GM23338 (cell line): ENCODE results near the gene KLC4. TPM values are rescaled to one million over a fixed set of nuclear protein-coding genes. Genes with fewer than 3 reads are reported as not detected.

Source experiments
- ATAC-seq: fragments of 200-7000 bp; cut with Tn5 transposase; 3 replicates; pipeline ENCODE4 v1.9.1; 2020
- DNase-seq: peaks from one replicate; pipeline ENCODE4 v3.0.0-alpha.2; 2015; ENCODE audit warnings: low spot score
- H2AFZ ChIP-seq: fragments of 200-600 bp; sonication (generic); 2 replicates; pipeline ENCODE4 v1.8.0; 2016; ENCODE audit warnings: antibody characterized with exemption, mild to moderate bottlenecking, moderate library complexity
- H3F3A ChIP-seq: fragments of 200-600 bp; sonication (generic); replicated peaks from 2 replicates; pipeline ENCODE4 v1.8.0; 2017; ENCODE audit warnings: antibody characterized with exemption, mixed run types, low read depth
- H3K27ac ChIP-seq: fragments of 200-600 bp; sonication (generic); 2 replicates; pipeline ENCODE4 v1.6.1; 2016; ENCODE audit warnings: low read depth
- H3K27me3 ChIP-seq: fragments of 200-600 bp; sonication (generic); 2 replicates; pipeline ENCODE4 v1.8.0; 2016; ENCODE audit warnings: mild to moderate bottlenecking, mixed run types, moderate library complexity; ENCODE audit not compliant: insufficient read depth
- H3K36me3 ChIP-seq: fragments of 200-600 bp; sonication (generic); 2 replicates; pipeline ENCODE4 v1.8.0; 2016; ENCODE audit warnings: mild to moderate bottlenecking; ENCODE audit not compliant: insufficient read depth
- H3K4me1 ChIP-seq: fragments of 200-600 bp; sonication (generic); 2 replicates; pipeline ENCODE4 v1.8.0; 2016; ENCODE audit warnings: mild to moderate bottlenecking, moderate library complexity; ENCODE audit not compliant: insufficient read depth
- H3K4me2 ChIP-seq: fragments of 200-600 bp; sonication (generic); 2 replicates; pipeline ENCODE4 v1.7.1; 2017; ENCODE audit warnings: mixed run types
- H3K4me3 ChIP-seq: fragments of 200-600 bp; sonication (generic); 2 replicates; pipeline ENCODE4 v1.6.1; 2016; ENCODE audit warnings: mixed run types
- H3K79me2 ChIP-seq: fragments of 200-600 bp; sonication (generic); replicated peaks from 2 replicates; pipeline ENCODE4 v1.8.0; 2017; ENCODE audit warnings: mild to moderate bottlenecking; ENCODE audit not compliant: insufficient read depth
- H3K9me2 ChIP-seq: fragments of 200-600 bp; sonication (generic); 2 replicates; pipeline ENCODE4 v1.8.0; 2017; ENCODE audit not compliant: insufficient read depth
- H4K20me1 ChIP-seq: fragments of 200-600 bp; sonication (generic); replicated peaks from 2 replicates; pipeline ENCODE4 v1.8.0; 2017; ENCODE audit warnings: mild to moderate bottlenecking; ENCODE audit not compliant: insufficient read depth
- H3K27ac Mint-ChIP-seq: 2 replicates; pipeline ENCODE4 v1.8.0; 2020; ENCODE audit warnings: inconsistent platforms, mild to moderate bottlenecking, moderate library complexity, mixed read lengths
- H3K27me3 Mint-ChIP-seq: 3 replicates; pipeline ENCODE4 v1.8.0; 2022; ENCODE audit warnings: low read depth, mild to moderate bottlenecking, moderate library complexity, mixed read lengths, inconsistent platforms; ENCODE audit not compliant: insufficient read depth, poor library complexity
- H3K36me3 Mint-ChIP-seq: 3 replicates; pipeline ENCODE4 v1.8.0; 2021; ENCODE audit warnings: low read depth, mild to moderate bottlenecking, inconsistent platforms, moderate library complexity, mixed read lengths
- H3K4me1 Mint-ChIP-seq: 3 replicates; pipeline ENCODE4 v1.8.0; 2020; ENCODE audit warnings: mild to moderate bottlenecking, inconsistent platforms, mixed read lengths
- H3K4me3 Mint-ChIP-seq: 3 replicates; pipeline ENCODE4 v1.8.0; 2021; ENCODE audit warnings: moderate library complexity, mild to moderate bottlenecking, inconsistent platforms, mixed read lengths
- H3K9me3 Mint-ChIP-seq: 3 replicates; pipeline ENCODE4 v1.8.0; 2020; ENCODE audit warnings: moderate library complexity, mild to moderate bottlenecking, inconsistent platforms, mixed read lengths
- EZH2 ChIP-seq: fragments of 200-600 bp; sonication (generic); IDR thresholded peaks from one replicate; pipeline ENCODE4 v1.8.0; 2017; ENCODE audit warnings: antibody characterized with exemption, mild to moderate bottlenecking, low read depth; ENCODE audit not compliant: unreplicated experiment
- JUNB ChIP-seq: IDR thresholded peaks from one replicate; pipeline ENCODE4 v1.6.1; 2016; ENCODE audit warnings: antibody characterized with exemption; ENCODE audit not compliant: unreplicated experiment
- NANOG ChIP-seq: IDR thresholded peaks from 2 replicates; pipeline ENCODE4 v1.6.1; 2016; ENCODE audit warnings: antibody characterized with exemption, borderline replicate concordance
- POLR2AphosphoS5 ChIP-seq: IDR thresholded peaks from 2 replicates; pipeline ENCODE4 v1.6.1; 2016; ENCODE audit warnings: antibody characterized with exemption, low read depth
- ZNF462 ChIP-seq: fragments of 250-450 bp; sonication (Bioruptor Pico); IDR thresholded peaks from 2 replicates; pipeline ENCODE4 v1.5.0; 2020; ENCODE audit warnings: mild to moderate bottlenecking, moderate library complexity
- polyA plus RNA-seq: library from polyadenylated mRNA; unstranded; fragments of >200 nt; fragmentation: Nextera tagmentation; extraction: Ambion mirVana; gene quantifications from 2 replicates; pipeline ENCODE4 v1.2.1, GENCODE V29; 2016
- total RNA-seq: library from RNA; depleted of rRNA; stranded (reverse); fragments of >200 nt; shearing (Covaris generic); gene quantifications from 2 replicates; pipeline ENCODE4 v1.2.3, GENCODE V29; 2014
- TF ChIP-seq, protein P1 (sequence below): IDR thresholded peaks from one replicate; pipeline ENCODE4 v1.6.1; 2018; ENCODE audit warnings: antibody characterized with exemption; ENCODE audit not compliant: unreplicated experiment

The KLC4 gene
- total and polyA plus RNA-seq, 2 experiments from 2014 or later = 14.9 to 17.4 TPM

GRCh38 chr6:43089467-43089866, 30.0 kb downstream of the KLC4 start:
- H3K4me1 Mint-ChIP-seq = peaks cover 62% of the 10 kb centered on the region
- no peaks in the 10 kb centered on the region for H3K9me2 ChIP-seq
- H3K9me3 Mint-ChIP-seq = no peaks in the 10 kb centered on the region
- peak overlapping the region; percentile 70 for H3K4me2 ChIP-seq
- H3K27me3 ChIP-seq = no peaks in the 10 kb centered on the region
- H3K27ac ChIP-seq = peak overlapping the region; percentile 93
- TF ChIP-seq, protein P1, sequence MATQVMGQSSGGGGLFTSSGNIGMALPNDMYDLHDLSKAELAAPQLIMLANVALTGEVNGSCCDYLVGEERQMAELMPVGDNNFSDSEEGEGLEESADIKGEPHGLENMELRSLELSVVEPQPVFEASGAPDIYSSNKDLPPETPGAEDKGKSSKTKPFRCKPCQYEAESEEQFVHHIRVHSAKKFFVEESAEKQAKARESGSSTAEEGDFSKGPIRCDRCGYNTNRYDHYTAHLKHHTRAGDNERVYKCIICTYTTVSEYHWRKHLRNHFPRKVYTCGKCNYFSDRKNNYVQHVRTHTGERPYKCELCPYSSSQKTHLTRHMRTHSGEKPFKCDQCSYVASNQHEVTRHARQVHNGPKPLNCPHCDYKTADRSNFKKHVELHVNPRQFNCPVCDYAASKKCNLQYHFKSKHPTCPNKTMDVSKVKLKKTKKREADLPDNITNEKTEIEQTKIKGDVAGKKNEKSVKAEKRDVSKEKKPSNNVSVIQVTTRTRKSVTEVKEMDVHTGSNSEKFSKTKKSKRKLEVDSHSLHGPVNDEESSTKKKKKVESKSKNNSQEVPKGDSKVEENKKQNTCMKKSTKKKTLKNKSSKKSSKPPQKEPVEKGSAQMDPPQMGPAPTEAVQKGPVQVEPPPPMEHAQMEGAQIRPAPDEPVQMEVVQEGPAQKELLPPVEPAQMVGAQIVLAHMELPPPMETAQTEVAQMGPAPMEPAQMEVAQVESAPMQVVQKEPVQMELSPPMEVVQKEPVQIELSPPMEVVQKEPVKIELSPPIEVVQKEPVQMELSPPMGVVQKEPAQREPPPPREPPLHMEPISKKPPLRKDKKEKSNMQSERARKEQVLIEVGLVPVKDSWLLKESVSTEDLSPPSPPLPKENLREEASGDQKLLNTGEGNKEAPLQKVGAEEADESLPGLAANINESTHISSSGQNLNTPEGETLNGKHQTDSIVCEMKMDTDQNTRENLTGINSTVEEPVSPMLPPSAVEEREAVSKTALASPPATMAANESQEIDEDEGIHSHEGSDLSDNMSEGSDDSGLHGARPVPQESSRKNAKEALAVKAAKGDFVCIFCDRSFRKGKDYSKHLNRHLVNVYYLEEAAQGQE = no peak
- TF ChIP-seq POLR2AphosphoS5 = no peak
- TF ChIP-seq NANOG = no peak
- TF ChIP-seq ZNF462 (CRISPR knock-in tag) = no peak
- no peak for TF ChIP-seq EZH2
- TF ChIP-seq JUNB = no peak
- peaks cover 6% of the 10 kb centered on the region for H4K20me1 ChIP-seq
- H3K4me3 Mint-ChIP-seq = peak overlapping the region; percentile 58
- H3K27ac Mint-ChIP-seq = peak overlapping the region; percentile 92
- H3K4me3 ChIP-seq = peak overlapping the region; percentile 44
- H3K36me3 ChIP-seq = no peaks in the 10 kb centered on the region
- no peaks in the 10 kb centered on the region; the same call in 2 of the 3 replicates for H3K36me3 Mint-ChIP-seq
- peaks cover 74% of the 10 kb centered on the region for H3K79me2 ChIP-seq
- ATAC-seq = peak; percentile 64
- peaks cover 5% of the 10 kb centered on the region for H3K27me3 Mint-ChIP-seq
- no peak overlapping the region for H2AFZ ChIP-seq
- peak; percentile 68 for DNase-seq
- peaks cover 52% of the 10 kb centered on the region for H3K4me1 ChIP-seq
- H3F3A ChIP-seq = peaks cover 16% of the 10 kb centered on the region
